Mucosa of descending colon (tissue), 3 donors: ENCODE results near the gene DOCK1. TPM values are rescaled to one million over a fixed set of nuclear protein-coding genes. Genes with fewer than 3 reads are reported as not detected.

Experiments used
- ATAC-seq: fragments of 200-7000 bp; cut with Tn5 transposase; one replicate; pipeline ENCODE4 v1.9.1; 2020; ENCODE audit warnings: mild to moderate bottlenecking, moderate library complexity
- DNase-seq, 3 donors: peaks; one replicate each; pipeline ENCODE4 v3.0.0-alpha.2; 2020
- H3K36me3 ChIP-seq: fragments of 200-600 bp; one replicate; pipeline ENCODE4 v1.8.0; 2021; ENCODE audit warnings: low read depth, mild to moderate bottlenecking
- H3K4me1 ChIP-seq: fragments of 200-600 bp; one replicate; pipeline ENCODE4 v1.8.0; 2021; ENCODE audit warnings: low read depth, mild to moderate bottlenecking
- H3K4me3 ChIP-seq: fragments of 200-600 bp; one replicate; pipeline ENCODE4 v1.8.0; 2021; ENCODE audit warnings: mild to moderate bottlenecking
- H3K9me3 ChIP-seq: fragments of 200-600 bp; one replicate; pipeline ENCODE4 v1.8.0; 2021; ENCODE audit warnings: mild to moderate bottlenecking
- intact Hi-C, 2 donors: fragments of 100-400 bp; cut with DNase I in 1 of 2; cut with micrococcal nuclease in 1 of 2; formaldehyde crosslinking; loops; one replicate each; pipeline versions ENCODE4 v1.11.0 to v1.11.1; 2022; cut with DNase I, micrococcal nuclease
- total RNA-seq, 3 donors: library from RNA; stranded (reverse); fragmentation: NEBNext Ultra II Directional in 2 of 3; extraction: Animal tissue kit (Norgen Biotek cat#: 25700) in 2 of 3; gene quantifications; one replicate each; pipeline versions ENCODE4 v1.2.1 to v1.2.4, GENCODE V29; 2021 to 2023
- TF ChIP-seq, protein P1 (sequence below): fragments of 200-600 bp; IDR thresholded peaks from one replicate; pipeline ENCODE4 v1.8.0; 2022; ENCODE audit warnings: antibody characterized with exemption, mild to moderate bottlenecking
- donor health status: DM: no; HTN: no; CAD: no; lungs with moderate emphysema.
- donor health status: DM: no; HTN: no; CAD: no.
- donor health status: DM: no; HTN: yes; CAD: no.

DOCK1 gene
- total RNA-seq, 3 donors from 2014 or later: 56.5 to 103 (median 74.1) TPM

DNA sequence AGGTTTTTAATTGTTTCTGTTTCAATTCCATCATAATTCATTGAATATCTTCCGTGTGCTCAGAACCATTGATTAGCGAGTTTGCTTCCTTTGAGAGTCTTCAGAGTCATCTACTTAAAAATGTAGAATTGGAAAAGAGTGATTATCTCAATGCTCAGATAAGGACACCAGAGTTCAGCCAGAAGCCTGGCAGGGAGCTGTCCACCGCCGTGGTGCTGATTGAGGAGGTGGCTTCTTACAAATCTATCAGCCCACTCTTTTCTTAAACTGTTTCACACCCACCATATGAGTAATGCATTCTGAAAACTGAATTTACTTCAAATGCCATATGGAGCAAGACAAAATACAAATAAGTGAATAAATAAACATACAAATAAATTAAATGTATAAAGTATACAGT, 211.9 kb downstream of the DOCK1 start:
- intact Hi-C loops: no loop called here
- DNase-seq (peak in 2 of 3 donors; percentile 65 to 69), ATAC-seq (peak; percentile 38)
- no peaks in the 10 kb centered on the region for H3K36me3 ChIP-seq
- TF ChIP-seq, protein P1, sequence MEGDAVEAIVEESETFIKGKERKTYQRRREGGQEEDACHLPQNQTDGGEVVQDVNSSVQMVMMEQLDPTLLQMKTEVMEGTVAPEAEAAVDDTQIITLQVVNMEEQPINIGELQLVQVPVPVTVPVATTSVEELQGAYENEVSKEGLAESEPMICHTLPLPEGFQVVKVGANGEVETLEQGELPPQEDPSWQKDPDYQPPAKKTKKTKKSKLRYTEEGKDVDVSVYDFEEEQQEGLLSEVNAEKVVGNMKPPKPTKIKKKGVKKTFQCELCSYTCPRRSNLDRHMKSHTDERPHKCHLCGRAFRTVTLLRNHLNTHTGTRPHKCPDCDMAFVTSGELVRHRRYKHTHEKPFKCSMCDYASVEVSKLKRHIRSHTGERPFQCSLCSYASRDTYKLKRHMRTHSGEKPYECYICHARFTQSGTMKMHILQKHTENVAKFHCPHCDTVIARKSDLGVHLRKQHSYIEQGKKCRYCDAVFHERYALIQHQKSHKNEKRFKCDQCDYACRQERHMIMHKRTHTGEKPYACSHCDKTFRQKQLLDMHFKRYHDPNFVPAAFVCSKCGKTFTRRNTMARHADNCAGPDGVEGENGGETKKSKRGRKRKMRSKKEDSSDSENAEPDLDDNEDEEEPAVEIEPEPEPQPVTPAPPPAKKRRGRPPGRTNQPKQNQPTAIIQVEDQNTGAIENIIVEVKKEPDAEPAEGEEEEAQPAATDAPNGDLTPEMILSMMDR: no peak
- H3K9me3 ChIP-seq: no peaks in the 10 kb centered on the region
- H3K4me3 ChIP-seq: no peak overlapping the region
- H3K4me1 ChIP-seq: no peaks in the 10 kb centered on the region

DNA sequence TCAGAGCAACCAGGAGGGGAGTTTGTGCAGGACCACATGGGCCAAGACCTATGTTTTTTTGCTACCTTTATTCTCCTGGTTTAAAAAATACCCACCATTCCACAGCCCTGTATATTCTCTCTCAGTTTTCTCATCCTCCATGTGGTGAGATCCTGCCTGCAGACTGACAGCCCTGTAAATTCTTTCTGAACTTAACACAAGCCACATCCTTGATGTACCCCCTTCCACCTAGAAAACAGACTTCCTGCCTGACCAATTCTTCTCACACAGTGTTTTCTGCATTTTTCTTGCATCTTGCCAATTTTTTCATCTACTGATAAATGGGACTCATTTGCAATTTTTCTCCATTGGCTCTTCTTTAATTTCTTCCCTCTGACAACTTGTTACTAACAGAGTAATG, 212.8 kb downstream of the DOCK1 start:
- TF ChIP-seq, protein P1: no peak
- Histone ChIP-seq H3K36me3 (no peaks in the 10 kb centered on the region), H3K4me1 (no peaks in the 10 kb centered on the region), H3K9me3 (no peaks in the 10 kb centered on the region), H3K4me3 (no peak overlapping the region)
- ATAC-seq: no peak
- DNase-seq: no peak
- intact Hi-C loops: no loop called here

DNA sequence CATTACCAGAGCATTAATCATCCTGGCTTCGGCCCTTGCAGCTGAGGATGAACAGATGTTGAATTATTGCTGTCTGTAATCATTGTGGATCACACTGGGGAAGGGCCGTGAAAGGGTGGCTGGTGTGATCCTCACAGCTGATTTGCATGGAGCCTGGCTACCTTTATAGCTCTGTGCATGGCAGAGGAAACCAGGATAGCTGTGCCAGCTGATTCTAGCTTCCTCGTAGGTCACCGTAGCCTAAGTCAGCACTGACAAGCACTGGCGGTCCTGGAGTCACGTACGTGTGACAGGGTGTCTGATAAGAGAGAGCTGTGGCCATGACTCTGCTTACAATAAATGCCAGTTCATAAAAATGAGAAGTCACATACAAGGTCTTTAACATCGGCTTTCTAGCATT, 214.7 kb downstream of the DOCK1 start:
- no peaks in the 10 kb centered on the region for H3K4me1 ChIP-seq
- H3K36me3 ChIP-seq: no peaks in the 10 kb centered on the region
- no peaks in the 10 kb centered on the region for H3K9me3 ChIP-seq
- no peak for ATAC-seq
- H3K4me3 ChIP-seq: no peak overlapping the region
- intact Hi-C loops: no loop called here
- TF ChIP-seq, protein P1: no peak
- DNase-seq: no peak

DNA sequence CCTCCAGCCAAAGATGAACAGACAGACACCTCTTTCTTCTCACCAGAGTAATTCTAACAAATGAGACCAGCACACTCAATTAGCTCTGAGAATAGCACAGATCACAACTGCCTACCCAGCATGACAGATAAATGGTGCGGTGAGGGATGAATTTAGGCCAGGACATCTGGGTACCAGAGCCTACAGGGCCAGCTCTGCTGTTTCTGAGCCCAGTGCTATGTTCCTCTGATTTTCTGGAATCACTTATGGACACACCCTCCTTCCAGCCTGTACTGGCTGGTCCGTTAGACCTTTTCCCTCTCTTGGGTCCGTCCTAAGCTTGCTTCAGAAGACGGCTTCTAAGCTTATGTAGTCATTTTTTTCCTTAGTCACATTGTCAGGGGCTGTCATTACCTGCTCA, 217.6 kb downstream of the DOCK1 start:
- no peak overlapping the region for H3K4me3 ChIP-seq
- ATAC-seq: no peak
- H3K36me3 ChIP-seq: no peaks in the 10 kb centered on the region
- intact Hi-C loops: no loop called here
- DNase-seq: no peak
- H3K4me1 ChIP-seq: no peaks in the 10 kb centered on the region
- H3K9me3 ChIP-seq: no peaks in the 10 kb centered on the region
- TF ChIP-seq, protein P1: no peak

DNA sequence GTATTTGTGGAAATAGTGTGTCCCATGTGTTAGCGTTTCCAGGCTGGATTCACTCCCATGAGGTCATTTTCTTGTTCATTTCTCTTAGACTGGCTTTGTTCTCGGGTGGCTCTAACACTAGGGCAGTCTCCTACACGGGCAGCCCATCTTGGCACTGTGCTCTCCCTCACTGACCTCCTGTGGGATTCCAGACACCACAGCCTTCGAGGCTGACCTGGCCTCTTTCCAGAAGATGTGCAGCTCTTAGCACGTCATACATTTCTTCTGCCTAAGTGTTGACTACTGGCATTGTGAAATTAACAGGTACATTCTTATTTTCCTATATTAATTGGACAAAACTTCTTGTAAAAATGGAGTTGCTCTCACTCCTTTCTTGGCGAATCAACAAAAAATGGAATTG, 218.4 kb downstream of the DOCK1 start:
- Histone ChIP-seq H3K9me3 (no peaks in the 10 kb centered on the region), H3K36me3 (no peaks in the 10 kb centered on the region), H3K4me1 (no peaks in the 10 kb centered on the region), H3K4me3 (no peak overlapping the region)
- DNase-seq (no peak), ATAC-seq (no peak)
- intact Hi-C loops: no loop called here
- TF ChIP-seq, protein P1: no peak

DNA sequence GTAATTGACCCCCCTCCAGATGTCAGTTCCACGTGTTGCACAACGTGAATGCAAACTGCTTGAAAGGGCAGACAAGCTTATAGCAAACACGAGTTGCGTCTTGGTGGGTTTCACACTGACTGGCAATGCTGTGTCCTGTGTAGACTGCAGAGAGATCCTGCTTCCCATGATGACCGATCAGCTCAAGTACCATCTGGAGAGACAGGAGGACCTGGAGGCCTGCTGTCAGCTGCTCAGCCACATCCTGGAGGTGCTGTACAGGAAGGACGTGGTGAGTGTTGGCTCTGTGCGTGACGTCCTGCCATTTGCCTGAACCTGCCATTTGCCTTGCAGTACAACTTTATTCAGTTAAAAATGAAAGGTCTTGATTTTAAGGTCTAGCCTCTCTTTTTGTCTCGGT, 220.1 kb downstream of the DOCK1 start:
- ATAC-seq: no peak
- Histone ChIP-seq H3K9me3 (no peaks in the 10 kb centered on the region), H3K36me3 (no peaks in the 10 kb centered on the region), H3K4me3 (no peak overlapping the region), H3K4me1 (no peaks in the 10 kb centered on the region)
- TF ChIP-seq, protein P1: no peak
- intact Hi-C loops: no loop called here
- DNase-seq: no peak
